C4-2B (cell line): Measurements from ENCODE around the gene SORBS2.

Experiments used
- H3K27ac ChIP-seq: fragments of 450-650 bp; 2 replicates; pipeline ENCODE4 v1.5.1; 2017
- ZFX ChIP-seq: fragments of 450-650 bp; IDR thresholded peaks from 2 replicates; pipeline ENCODE4 v1.6.1; 2017
- TF ChIP-seq, protein P1 (sequence below): fragments of 450-650 bp; conservative IDR thresholded peaks from 2 replicates; pipeline ENCODE4 v1.5.1; 2017; ENCODE audit warnings: mild to moderate bottlenecking

Gene SORBS2

GRCh38 chr4:185735866-185736400, 76.1 kb downstream of the SORBS2 start:
- no peak overlapping the region for H3K27ac ChIP-seq
- TF ChIP-seq, protein P1, sequence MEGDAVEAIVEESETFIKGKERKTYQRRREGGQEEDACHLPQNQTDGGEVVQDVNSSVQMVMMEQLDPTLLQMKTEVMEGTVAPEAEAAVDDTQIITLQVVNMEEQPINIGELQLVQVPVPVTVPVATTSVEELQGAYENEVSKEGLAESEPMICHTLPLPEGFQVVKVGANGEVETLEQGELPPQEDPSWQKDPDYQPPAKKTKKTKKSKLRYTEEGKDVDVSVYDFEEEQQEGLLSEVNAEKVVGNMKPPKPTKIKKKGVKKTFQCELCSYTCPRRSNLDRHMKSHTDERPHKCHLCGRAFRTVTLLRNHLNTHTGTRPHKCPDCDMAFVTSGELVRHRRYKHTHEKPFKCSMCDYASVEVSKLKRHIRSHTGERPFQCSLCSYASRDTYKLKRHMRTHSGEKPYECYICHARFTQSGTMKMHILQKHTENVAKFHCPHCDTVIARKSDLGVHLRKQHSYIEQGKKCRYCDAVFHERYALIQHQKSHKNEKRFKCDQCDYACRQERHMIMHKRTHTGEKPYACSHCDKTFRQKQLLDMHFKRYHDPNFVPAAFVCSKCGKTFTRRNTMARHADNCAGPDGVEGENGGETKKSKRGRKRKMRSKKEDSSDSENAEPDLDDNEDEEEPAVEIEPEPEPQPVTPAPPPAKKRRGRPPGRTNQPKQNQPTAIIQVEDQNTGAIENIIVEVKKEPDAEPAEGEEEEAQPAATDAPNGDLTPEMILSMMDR, result no peak
- no peak for TF ChIP-seq ZFX

GRCh38 chr4:185734930-185735329, 77.1 kb downstream of the SORBS2 start:
- TF ChIP-seq, protein P1, result no peak
- no peak for TF ChIP-seq ZFX
- no peak overlapping the region for H3K27ac ChIP-seq

DNA sequence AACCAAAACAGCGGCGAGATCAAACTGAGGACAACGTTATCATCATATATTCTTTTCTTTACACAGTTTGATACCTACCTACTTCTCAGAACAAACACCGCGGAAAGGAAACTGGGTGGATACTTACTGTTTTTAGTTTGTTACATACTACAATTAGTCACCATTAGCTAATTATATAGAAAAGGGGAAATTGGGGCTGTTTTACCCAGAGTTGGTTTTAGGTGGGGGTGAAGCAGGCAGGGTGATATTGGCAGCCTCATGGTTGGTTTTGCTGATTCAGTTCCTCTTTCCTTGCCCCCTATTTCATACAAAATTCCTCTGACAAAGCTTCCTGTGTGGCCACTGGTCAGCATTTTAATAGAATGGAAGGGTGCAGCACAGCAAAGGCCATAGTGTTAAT, 77.8 kb downstream of the SORBS2 start:
- TF ChIP-seq ZFX, result no peak
- TF ChIP-seq, protein P1, result no peak
- H3K27ac ChIP-seq, result no peak overlapping the region

- TF ChIP-seq ZFX, result no peak
- TF ChIP-seq, protein P1, result no peak
- H3K27ac ChIP-seq, result no peak overlapping the region
Measured at GRCh38 chr4:185730849-185731608, 81.0 kb downstream of the SORBS2 start.

- TF ChIP-seq, protein P1, result no peak
- TF ChIP-seq ZFX, result no peak
- no peak overlapping the region for H3K27ac ChIP-seq
Measured at GRCh38 chr4:185730387-185730786, 81.6 kb downstream of the SORBS2 start.

GRCh38 chr4:185729391-185729804, 82.6 kb downstream of the SORBS2 start:
- H3K27ac ChIP-seq, result no peak overlapping the region
- TF ChIP-seq, protein P1, result no peak
- no peak for TF ChIP-seq ZFX

DNA sequence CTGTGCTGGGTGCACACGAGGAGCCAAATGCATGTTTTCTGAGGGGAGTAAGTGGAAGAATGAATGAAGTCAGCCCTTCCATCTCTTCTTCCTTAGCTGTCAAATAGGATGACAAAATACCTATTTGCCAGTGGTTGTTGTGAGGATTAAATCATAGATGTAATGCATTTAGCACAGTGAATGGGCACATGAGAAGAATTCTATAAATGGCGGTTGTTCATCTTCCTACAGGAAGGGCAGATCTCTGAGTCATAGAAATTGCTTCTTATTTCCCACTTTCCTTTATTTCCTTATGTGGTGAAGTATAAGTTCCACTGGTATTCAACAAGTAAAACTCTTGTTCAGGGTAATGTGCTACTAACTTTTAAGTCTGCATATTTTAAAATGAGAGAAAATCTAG, 83.1 kb downstream of the SORBS2 start:
- no peak overlapping the region for H3K27ac ChIP-seq
- TF ChIP-seq, protein P1, result no peak
- TF ChIP-seq ZFX, result no peak
